Hepatocyte (in vitro differentiated cells): ENCODE measurements around the gene LMF2. TPM values are rescaled to one million over a fixed set of nuclear protein-coding genes. Genes with fewer than 3 reads are reported as not detected.

ENCODE experiments used
- DNase-seq: peaks from one replicate; pipeline ENCODE4 v3.0.0-alpha.2; 2016; ENCODE audit warnings: low spot score
- H2AFZ ChIP-seq: fragments of 200-600 bp; sonication (generic); 2 replicates; pipeline ENCODE4 v1.6.0; 2016; ENCODE audit warnings: antibody characterized with exemption, mild to moderate bottlenecking
- H3K27ac ChIP-seq: fragments of 200-600 bp; sonication (generic); 2 replicates; pipeline ENCODE4 v1.5.1; 2016; ENCODE audit warnings: mild to moderate bottlenecking
- H3K27me3 ChIP-seq: fragments of 200-600 bp; sonication (generic); 2 replicates; pipeline ENCODE4 v1.6.1; 2016
- H3K36me3 ChIP-seq: fragments of 200-600 bp; sonication (generic); replicated peaks from 2 replicates; pipeline ENCODE4 v1.5.1; 2016; ENCODE audit warnings: low read depth; ENCODE audit not compliant: insufficient read depth
- H3K4me1 ChIP-seq: fragments of 200-600 bp; sonication (generic); 2 replicates; pipeline ENCODE4 v1.5.1; 2016; ENCODE audit warnings: mild to moderate bottlenecking, moderate library complexity; ENCODE audit not compliant: insufficient read depth
- H3K4me2 ChIP-seq: fragments of 200-600 bp; sonication (generic); 2 replicates; pipeline ENCODE4 v1.6.0; 2016
- H3K4me3 ChIP-seq: fragments of 200-600 bp; sonication (generic); 2 replicates; pipeline ENCODE4 v1.5.1; 2016; ENCODE audit warnings: mild to moderate bottlenecking
- H3K79me2 ChIP-seq: fragments of 200-600 bp; sonication (generic); 2 replicates; pipeline ENCODE4 v1.6.0; 2017; ENCODE audit warnings: mild to moderate bottlenecking
- H3K9me2 ChIP-seq: fragments of 200-600 bp; sonication (generic); replicated peaks from 2 replicates; pipeline ENCODE4 v1.6.0; 2017; ENCODE audit warnings: mild to moderate bottlenecking; ENCODE audit not compliant: insufficient read depth
- H3K9me3 ChIP-seq: fragments of 200-600 bp; sonication (generic); 2 replicates; pipeline ENCODE4 v1.5.1; 2016; ENCODE audit warnings: low read depth, mild to moderate bottlenecking
- H4K20me1 ChIP-seq: fragments of 200-600 bp; sonication (generic); 2 replicates; pipeline ENCODE4 v1.6.0; 2016; ENCODE audit warnings: mild to moderate bottlenecking; ENCODE audit not compliant: insufficient read depth, poor library complexity, severe bottlenecking
- CTCF ChIP-seq: fragments of 200-600 bp; sonication (generic); IDR thresholded peaks from 2 replicates; pipeline ENCODE4 v1.5.1; 2016; ENCODE audit warnings: antibody characterized with exemption, mild to moderate bottlenecking; ENCODE audit not compliant: poor library complexity
- EZH2 ChIP-seq: fragments of 200-600 bp; sonication (generic); IDR thresholded peaks from 2 replicates; pipeline ENCODE4 v1.6.1; 2016; ENCODE audit warnings: antibody characterized with exemption, mild to moderate bottlenecking, borderline replicate concordance
- EZH2phosphoT487 ChIP-seq: fragments of 200-600 bp; sonication (generic); IDR thresholded peaks from one replicate; pipeline ENCODE4 v1.6.1; 2018; ENCODE audit warnings: antibody characterized with exemption, mild to moderate bottlenecking, low read depth, moderate library complexity; ENCODE audit not compliant: unreplicated experiment, severe bottlenecking
- WGBS: methylation state at CpG from one replicate; pipeline ENCODE4 v1.1.6; 2016; ENCODE audit warnings: low lambda C conversion rate; ENCODE audit errors: missing lambda C conversion rate; 5-methylcytosine and 5-hydroxymethylcytosine counted together
- polyA plus RNA-seq: library from polyadenylated mRNA; unstranded; fragments of >200 nt; fragmentation: Nextera tagmentation; extraction: Ambion mirVana; gene quantifications from 2 replicates; pipeline ENCODE4 v1.2.1, GENCODE V29; 2016
- total RNA-seq: library from RNA; depleted of rRNA; stranded (reverse); fragments of >200 nt; gene quantifications from 2 replicates; pipeline ENCODE4 v1.2.3, GENCODE V29; 2014

LMF2 gene
- total and polyA plus RNA-seq, 2 experiments from 2014 or later, result 32.8 to 97.6 TPM

GRCh38 chr22:50488006-50488677, 19.4 kb downstream of the LMF2 start:
- Histone ChIP-seq H3K9me3 (no peaks in the 10 kb centered on the region), H3K4me1 (peaks cover 8% of the 10 kb centered on the region), H3K4me2 (no peak overlapping the region), H3K4me3 (no peak overlapping the region), H4K20me1 (no peaks in the 10 kb centered on the region), H2AFZ (no peak overlapping the region), H3K36me3 (no peaks in the 10 kb centered on the region), H3K27ac (no peak overlapping the region), H3K27me3 (no peaks in the 10 kb centered on the region), H3K9me2 (no peaks in the 10 kb centered on the region), H3K79me2 (no peaks in the 10 kb centered on the region)
- 91% methylated on average over 6 of the region's 18 CpGs for WGBS
- no peak for TF ChIP-seq EZH2phosphoT487
- no peak for TF ChIP-seq EZH2
- TF ChIP-seq CTCF, result no peak
- no peak for DNase-seq

- Histone ChIP-seq H3K27me3 (no peaks in the 10 kb centered on the region), H3K27ac (no peak overlapping the region), H3K36me3 (no peaks in the 10 kb centered on the region), H3K9me2 (no peaks in the 10 kb centered on the region), H3K9me3 (no peaks in the 10 kb centered on the region), H3K4me1 (peaks cover 8% of the 10 kb centered on the region), H2AFZ (no peak overlapping the region), H4K20me1 (no peaks in the 10 kb centered on the region), H3K4me2 (no peak overlapping the region), H3K4me3 (no peak overlapping the region), H3K79me2 (no peaks in the 10 kb centered on the region)
- no peak for DNase-seq
- TF ChIP-seq EZH2 (no peak), EZH2phosphoT487 (no peak), CTCF (no peak)
- 91% methylated on average over 19 of the region's 23 CpGs for WGBS
Observed at GRCh38 chr22:50487290-50488005, 20.1 kb downstream of the LMF2 start.

- peaks cover 13% of the 10 kb centered on the region for H3K4me1 ChIP-seq
- WGBS, result 77% methylated on average over 19 of the region's 23 CpGs
Observed at GRCh38 chr22:50486561-50487289, 20.8 kb downstream of the LMF2 start, which contains the start of gene MIOX. Gene MIOX (plus strand): TSS chr22:50486859. CDS start chr22:50486898, 39 bp downstream.

More at GRCh38 chr22:50486561-50487289, 20.8 kb downstream of the LMF2 start, which contains the start of gene MIOX:
- peaks cover 5% of the 10 kb centered on the region for H3K27me3 ChIP-seq
- no peaks in the 10 kb centered on the region for H3K36me3 ChIP-seq
- no peaks in the 10 kb centered on the region for H3K9me2 ChIP-seq
- H2AFZ ChIP-seq, result no peak within 1 kb of the TSS
- H3K9me3 ChIP-seq, result no peaks in the 10 kb centered on the region
- no peaks in the 10 kb centered on the region for H3K79me2 ChIP-seq
- DNase-seq, result no peak
- H3K4me2 ChIP-seq, result no peak within 1 kb of the TSS
- H4K20me1 ChIP-seq, result no peaks in the 10 kb centered on the region
- no peak within 1 kb of the TSS for H3K27ac ChIP-seq
- no peak for TF ChIP-seq EZH2phosphoT487
- no peak within 1 kb of the TSS for H3K4me3 ChIP-seq
